Skeletal muscle tissue (tissue), 2 donors: Measurements from ENCODE around the gene KRTAP16-1. TPM values are rescaled to one million over a fixed set of nuclear protein-coding genes. Genes with fewer than 3 reads are reported as not detected.

Experiments used
- small RNA-seq: library from RNA; depleted of rRNA; stranded (forward); fragments of <200 nt; gene quantifications from one replicate; pipeline ENCODE3, GENCODE V24; 2014
- total RNA-seq: library from RNA; depleted of rRNA; stranded (reverse); fragments of >200 nt; gene quantifications from one replicate; pipeline ENCODE4 v1.2.3, GENCODE V29; 2014

The KRTAP16-1 gene
- total RNA-seq, 1 donor from 2014 or later = not detected

Small RNAs within 50 kb of the gene (small RNA-seq; reads per million reads assigned to genes)
- gene KRTAP9-10P = not detected

Other genes with a start within 250 kb of the KRTAP16-1 start
- gene KRTAP2-3, start 249.2 kb downstream of the KRTAP16-1 start, total RNA-seq = not detected
- not detected for gene KRTAP2-4, start 243.4 kb downstream of the KRTAP16-1 start, total RNA-seq
- gene KRTAP4-7, start 225.2 kb downstream of the KRTAP16-1 start, total RNA-seq = not detected
- gene KRTAP4-8, start 211.2 kb downstream of the KRTAP16-1 start, total RNA-seq = not detected
- gene KRTAP4-16, start 207.1 kb downstream of the KRTAP16-1 start, total RNA-seq = not detected
- gene KRTAP4-9, start 203.9 kb downstream of the KRTAP16-1 start, total RNA-seq = not detected
- gene KRTAP4-11, start 190.9 kb downstream of the KRTAP16-1 start, total RNA-seq = not detected
- gene KRTAP4-12, start 185.1 kb downstream of the KRTAP16-1 start, total RNA-seq = not detected
- gene KRTAP4-6, start 168.8 kb downstream of the KRTAP16-1 start, total RNA-seq = not detected
- gene KRTAP4-5, start 159.5 kb downstream of the KRTAP16-1 start, total RNA-seq = not detected
- not detected for gene KRTAP4-4, start 148.6 kb downstream of the KRTAP16-1 start, total RNA-seq
- not detected for gene KRTAP4-3, start 141.1 kb downstream of the KRTAP16-1 start, total RNA-seq
- gene KRTAP4-2, start 131.1 kb downstream of the KRTAP16-1 start, total RNA-seq = not detected
- not detected for gene KRTAP4-1, start 124.4 kb downstream of the KRTAP16-1 start, total RNA-seq
- gene KRTAP9-1, start 119.4 kb downstream of the KRTAP16-1 start, total RNA-seq = not detected
- not detected for gene KRTAP9-2, start 82.7 kb downstream of the KRTAP16-1 start, total RNA-seq
- gene KRTAP9-3, start 76.9 kb downstream of the KRTAP16-1 start, total RNA-seq = not detected
- not detected for gene KRTAP9-8, start 71.3 kb downstream of the KRTAP16-1 start, total RNA-seq
- not detected for gene KRTAP9-4, start 59.6 kb downstream of the KRTAP16-1 start, total RNA-seq
- gene KRTAP9-9, start 53.9 kb downstream of the KRTAP16-1 start, total RNA-seq = not detected
- not detected for gene KRTAP9-6, start 43.9 kb downstream of the KRTAP16-1 start, total RNA-seq
- gene KRTAP9-7, start 33.6 kb downstream of the KRTAP16-1 start, total RNA-seq = not detected
- not detected for gene KRTAP29-1, start 6.5 kb downstream of the KRTAP16-1 start, total RNA-seq
- not detected for gene KRTAP17-1, start 6.4 kb upstream of the KRTAP16-1 start, total RNA-seq
- gene KRT33A, start 41.5 kb upstream of the KRTAP16-1 start, total RNA-seq = not detected
- gene KRT33B, start 60.5 kb upstream of the KRTAP16-1 start, total RNA-seq = not detected
- not detected for gene KRT34, start 73.0 kb upstream of the KRTAP16-1 start, total RNA-seq
- gene KRT31, start 88.3 kb upstream of the KRTAP16-1 start, total RNA-seq = 3.1 TPM
- not detected for gene KRT37, start 115.3 kb upstream of the KRTAP16-1 start, total RNA-seq
- not detected for gene KRT38, start 131.7 kb upstream of the KRTAP16-1 start, total RNA-seq
- gene KRT32, start 158.1 kb upstream of the KRTAP16-1 start, total RNA-seq = not detected
- gene KRT35, start 171.8 kb upstream of the KRTAP16-1 start, total RNA-seq = not detected
- gene KRT36, start 180.6 kb upstream of the KRTAP16-1 start, total RNA-seq = not detected
- not detected for gene KRT13, start 196.3 kb upstream of the KRTAP16-1 start, total RNA-seq
- not detected for gene KRT15, start 209.6 kb upstream of the KRTAP16-1 start, total RNA-seq
- not detected for gene KRT19, start 219.0 kb upstream of the KRTAP16-1 start, total RNA-seq